ENCODE data around the gene CBX7.
"Not testable (repeated sequence)": the region's sequence is repeated elsewhere in the genome, so short reads cannot be mapped to it uniquely, and the experiment has no call there.

CBX7 gene

GRCh38 chr22:39173787-39174497 lies 21.5 kb upstream of the CBX7 start:
- no peak for DNase-seq

- no peak for DNase-seq
Observed at GRCh38 chr22:39173050-39173706, 20.7 kb upstream of the CBX7 start.

GRCh38 chr22:39172265-39173049 lies 20.0 kb upstream of the CBX7 start:
- DNase-seq = not testable (repeated sequence)

GRCh38 chr22:39171623-39172264 lies 19.3 kb upstream of the CBX7 start:
- no peak for DNase-seq

GRCh38 chr22:39170825-39171622 lies 18.5 kb upstream of the CBX7 start:
- peak; percentile 67 for DNase-seq

GRCh38 chr22:39169797-39170466 lies 17.5 kb upstream of the CBX7 start:
- DNase-seq = no peak

- no peak for DNase-seq
Observed at GRCh38 chr22:39166547-39166946, 14.1 kb upstream of the CBX7 start.

GRCh38 chr22:39156093-39156492 lies 3.6 kb upstream of the CBX7 start:
- not testable (repeated sequence) for DNase-seq

- no peak for DNase-seq
Observed at GRCh38 chr22:39155421-39155820, 2.9 kb upstream of the CBX7 start.

- no peak for DNase-seq
Observed at GRCh38 chr22:39153220-39153717, 789 bp upstream of the CBX7 start.

GRCh38 chr22:39152024-39152510 lies 413 bp downstream of the CBX7 start:
- DNase-seq = no peak

- no peak for DNase-seq
Observed at GRCh38 chr22:39151329-39151975, 1.0 kb downstream of the CBX7 start.

- DNase-seq = no peak
Observed at GRCh38 chr22:39150848-39151215, 1.6 kb downstream of the CBX7 start.

GRCh38 chr22:39149915-39150847 lies 2.3 kb downstream of the CBX7 start:
- DNase-seq = no peak

- DNase-seq = no peak
Observed at GRCh38 chr22:39148727-39149535, 3.5 kb downstream of the CBX7 start.

- DNase-seq = no peak
Observed at GRCh38 chr22:39148026-39148726, 4.3 kb downstream of the CBX7 start.

GRCh38 chr22:39147335-39148025 lies 5.0 kb downstream of the CBX7 start:
- DNase-seq = no peak
